ENCODE results near the gene POLN.

GRCh38 chr4:2231082-2231481, 10.8 kb downstream of the POLN start:
- TF ChIP-seq POLR2A (IDR thresholded peaks at IDR 0.05; ENCODE audit: extremely low read depth, insufficient read length) (no peak), MAX (IDR thresholded peaks at IDR 0.05; ENCODE audit: low read depth, low read length) (no peak), MYC (IDR thresholded peaks at IDR 0.05; ENCODE audit: low read depth, low read length) (no peak)
- TF ChIP-seq, protein P1, sequence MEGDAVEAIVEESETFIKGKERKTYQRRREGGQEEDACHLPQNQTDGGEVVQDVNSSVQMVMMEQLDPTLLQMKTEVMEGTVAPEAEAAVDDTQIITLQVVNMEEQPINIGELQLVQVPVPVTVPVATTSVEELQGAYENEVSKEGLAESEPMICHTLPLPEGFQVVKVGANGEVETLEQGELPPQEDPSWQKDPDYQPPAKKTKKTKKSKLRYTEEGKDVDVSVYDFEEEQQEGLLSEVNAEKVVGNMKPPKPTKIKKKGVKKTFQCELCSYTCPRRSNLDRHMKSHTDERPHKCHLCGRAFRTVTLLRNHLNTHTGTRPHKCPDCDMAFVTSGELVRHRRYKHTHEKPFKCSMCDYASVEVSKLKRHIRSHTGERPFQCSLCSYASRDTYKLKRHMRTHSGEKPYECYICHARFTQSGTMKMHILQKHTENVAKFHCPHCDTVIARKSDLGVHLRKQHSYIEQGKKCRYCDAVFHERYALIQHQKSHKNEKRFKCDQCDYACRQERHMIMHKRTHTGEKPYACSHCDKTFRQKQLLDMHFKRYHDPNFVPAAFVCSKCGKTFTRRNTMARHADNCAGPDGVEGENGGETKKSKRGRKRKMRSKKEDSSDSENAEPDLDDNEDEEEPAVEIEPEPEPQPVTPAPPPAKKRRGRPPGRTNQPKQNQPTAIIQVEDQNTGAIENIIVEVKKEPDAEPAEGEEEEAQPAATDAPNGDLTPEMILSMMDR (IDR thresholded peaks at IDR 0.05; ENCODE audit: low read depth, low read length) = no peak
